GM19238 (cell line): ENCODE data around the gene CEP95.

ENCODE experiments used
- DNase-seq: peaks from one replicate; pipeline ENCODE4 v3.0.0; 2011; ENCODE audit warnings: low spot score; ENCODE audit not compliant: insufficient read length

CEP95 gene

GRCh38 chr17:64515419-64515818, 8.6 kb downstream of the CEP95 start:
- DNase-seq: no peak

- DNase-seq: no peak
These were observed 9.1 kb downstream of the CEP95 start for GRCh38 chr17:64515829-64516228.

- DNase-seq: no peak
These were observed 12.8 kb downstream of the CEP95 start for GRCh38 chr17:64519601-64520000.

- no peak for DNase-seq
These were observed 13.6 kb downstream of the CEP95 start for GRCh38 chr17:64520359-64520758.

- no peak for DNase-seq
These were observed 21.1 kb downstream of the CEP95 start for GRCh38 chr17:64527914-64528313.

GRCh38 chr17:64529221-64529620, 22.4 kb downstream of the CEP95 start:
- DNase-seq: no peak

- no peak for DNase-seq
These were observed 25.2 kb downstream of the CEP95 start for GRCh38 chr17:64531955-64532371.

- no peak for DNase-seq
These were observed 25.6 kb downstream of the CEP95 start for GRCh38 chr17:64532409-64532808.

GRCh38 chr17:64533784-64534183, 27.0 kb downstream of the CEP95 start:
- DNase-seq: no peak

GRCh38 chr17:64534187-64534586, 27.4 kb downstream of the CEP95 start:
- DNase-seq: no peak

GRCh38 chr17:64535357-64535756, 28.6 kb downstream of the CEP95 start:
- no peak for DNase-seq

- no peak for DNase-seq
These were observed 30.1 kb downstream of the CEP95 start for GRCh38 chr17:64536913-64537312.

- no peak for DNase-seq
These were observed 30.7 kb downstream of the CEP95 start for GRCh38 chr17:64537488-64537887.

- no peak for DNase-seq
These were observed 31.8 kb downstream of the CEP95 start for GRCh38 chr17:64538508-64539130.

GRCh38 chr17:64540118-64540776, 33.5 kb downstream of the CEP95 start:
- DNase-seq: no peak

- no peak for DNase-seq
These were observed 38.0 kb downstream of the CEP95 start for GRCh38 chr17:64544742-64545141.

GRCh38 chr17:64546716-64547115, 39.9 kb downstream of the CEP95 start:
- DNase-seq: no peak

- DNase-seq: no peak
These were observed 40.5 kb downstream of the CEP95 start for GRCh38 chr17:64547319-64547718.

GRCh38 chr17:64551461-64551860, 44.7 kb downstream of the CEP95 start:
- DNase-seq: no peak

- no peak for DNase-seq
These were observed 47.4 kb downstream of the CEP95 start for GRCh38 chr17:64554028-64554637.

GRCh38 chr17:64555281-64555680, 48.5 kb downstream of the CEP95 start:
- no peak for DNase-seq

GRCh38 chr17:64564098-64564497, 57.3 kb downstream of the CEP95 start:
- no peak for DNase-seq

- DNase-seq: no peak
These were observed 58.8 kb downstream of the CEP95 start for GRCh38 chr17:64565563-64565962.
